CD4-positive, alpha-beta T cell treated with Interleukin-12 subunit alpha and Interleukin-12 subunit beta, for 1 hour (primary cell): Measurements from ENCODE around the gene TET2.
"Not testable (repeated sequence)": the region's sequence is repeated elsewhere in the genome, so short reads cannot be mapped to it uniquely, and the experiment has no call there.

ENCODE experiments used
- DNase-seq: peaks from one replicate; pipeline ENCODE4 v3.0.0-alpha.2; 2020

The TET2 gene

DNA sequence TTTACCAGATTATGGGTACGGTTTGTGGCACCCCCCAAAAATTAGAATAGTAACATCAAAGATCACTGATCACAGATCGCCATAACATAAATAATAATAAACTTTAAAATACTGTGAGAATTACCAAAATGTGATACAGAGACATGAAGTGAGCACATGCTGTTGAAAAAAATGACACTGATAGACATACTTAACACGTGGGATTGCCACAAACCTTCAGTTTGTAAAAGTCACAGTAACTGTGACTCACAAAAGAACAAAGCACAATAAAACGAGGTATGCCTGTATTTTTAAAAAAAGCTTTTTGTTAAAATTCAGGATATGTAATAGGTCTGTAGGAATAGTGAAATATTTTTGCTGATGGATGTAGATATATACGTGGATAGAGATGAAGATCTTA, 93.4 kb downstream of the TET2 start:
- DNase-seq, result no peak

DNA sequence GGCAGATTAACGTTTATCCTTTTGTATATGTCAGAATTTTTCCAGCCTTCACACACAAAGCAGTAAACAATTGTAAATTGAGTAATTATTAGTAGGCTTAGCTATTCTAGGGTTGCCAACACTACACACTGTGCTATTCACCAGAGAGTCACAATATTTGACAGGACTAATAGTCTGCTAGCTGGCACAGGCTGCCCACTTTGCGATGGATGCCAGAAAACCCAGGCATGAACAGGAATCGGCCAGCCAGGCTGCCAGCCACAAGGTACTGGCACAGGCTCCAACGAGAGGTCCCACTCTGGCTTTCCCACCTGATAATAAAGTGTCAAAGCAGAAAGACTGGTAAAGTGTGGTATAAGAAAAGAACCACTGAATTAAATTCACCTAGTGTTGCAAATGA, 94.8 kb downstream of the TET2 start:
- no peak for DNase-seq

DNA sequence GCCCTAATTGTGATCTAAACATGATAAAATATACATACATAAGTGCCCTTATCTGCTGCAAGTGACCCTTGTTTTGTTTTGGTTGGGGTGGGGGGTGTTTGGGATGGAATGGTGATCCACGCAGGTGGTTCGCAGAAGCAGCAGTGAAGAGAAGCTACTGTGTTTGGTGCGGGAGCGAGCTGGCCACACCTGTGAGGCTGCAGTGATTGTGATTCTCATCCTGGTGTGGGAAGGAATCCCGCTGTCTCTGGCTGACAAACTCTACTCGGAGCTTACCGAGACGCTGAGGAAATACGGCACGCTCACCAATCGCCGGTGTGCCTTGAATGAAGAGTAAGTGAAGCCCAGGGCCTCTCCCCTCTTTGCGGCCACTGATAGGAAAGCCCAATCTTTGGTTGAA, 96.8 kb downstream of the TET2 start:
- DNase-seq, result no peak

DNA sequence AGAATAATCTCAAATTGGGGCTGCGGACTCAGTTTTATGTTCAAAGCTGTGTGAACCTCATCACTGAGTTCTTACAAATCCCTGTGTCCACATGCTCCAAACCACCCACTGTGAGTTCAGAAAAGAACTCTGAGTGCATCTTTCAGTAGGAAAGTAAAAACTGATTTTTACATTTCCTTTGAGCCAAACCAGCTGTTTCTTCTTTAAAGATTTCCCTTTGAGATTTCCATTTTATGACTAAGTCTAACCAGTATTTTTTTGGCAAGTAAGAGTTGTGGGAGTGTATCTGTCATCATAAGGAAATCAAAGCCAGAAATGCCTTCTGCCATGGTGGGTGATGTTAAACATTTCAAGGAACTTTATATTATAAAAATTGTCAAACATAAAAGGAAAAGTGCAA, 100.0 kb downstream of the TET2 start:
- no peak for DNase-seq

GRCh38 chr4:105248613-105249012, 101.9 kb downstream of the TET2 start:
- DNase-seq, result no peak

DNA sequence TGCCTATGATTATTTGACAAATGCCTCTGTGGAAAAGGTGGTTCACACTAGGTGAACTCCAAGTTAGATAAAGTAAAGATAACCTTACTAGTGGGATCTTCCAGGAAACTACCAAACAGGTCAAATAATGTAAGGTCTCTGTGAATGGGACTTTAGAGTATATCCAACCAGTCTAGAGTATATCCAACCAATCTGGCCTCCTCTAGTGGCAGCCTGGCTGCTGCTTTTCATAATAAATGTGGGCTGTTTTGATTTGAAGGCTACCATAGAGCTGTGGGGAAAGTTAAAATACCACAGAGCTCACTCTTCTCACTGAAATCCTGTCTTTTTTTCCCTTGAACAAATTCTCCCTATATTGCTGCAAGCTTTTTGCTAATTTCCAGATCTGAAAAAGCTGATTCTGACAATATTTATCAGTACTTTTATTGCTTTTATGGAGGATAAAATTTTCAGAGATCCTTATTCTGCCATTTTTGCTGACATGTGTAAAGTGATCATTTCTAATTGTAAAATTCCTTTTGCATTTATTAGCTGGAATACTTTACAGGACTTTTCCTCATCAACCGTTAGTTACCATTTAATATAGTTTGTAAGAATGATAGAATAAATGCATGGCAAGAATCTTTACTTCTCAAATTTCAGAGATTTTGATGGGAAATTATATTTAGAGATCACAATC, 111.3 kb downstream of the TET2 start:
- DNase-seq, result no peak

GRCh38 chr4:105265689-105266088, 119.0 kb downstream of the TET2 start:
- DNase-seq, result no peak

GRCh38 chr4:105267280-105267679, 120.6 kb downstream of the TET2 start:
- DNase-seq, result no peak

DNA sequence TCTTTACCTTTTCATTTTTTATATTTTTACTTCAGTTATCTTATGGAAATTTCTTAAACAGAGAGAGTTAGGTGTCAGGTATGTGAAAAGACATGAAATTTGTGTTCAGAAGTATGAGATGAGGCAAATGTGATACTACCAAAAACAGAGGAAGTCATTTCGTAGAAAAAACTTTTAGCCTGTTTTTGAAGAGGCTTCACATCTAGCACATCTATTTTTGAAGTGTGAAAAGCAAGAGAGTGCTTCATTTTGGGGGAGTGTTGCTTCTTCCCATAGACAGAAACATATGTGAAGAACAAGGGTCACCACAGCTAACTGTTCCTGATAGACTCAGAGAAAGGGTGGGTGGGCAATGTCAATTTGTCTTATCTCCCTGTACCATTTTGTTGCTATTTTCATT, 125.3 kb downstream of the TET2 start:
- no peak for DNase-seq

DNA sequence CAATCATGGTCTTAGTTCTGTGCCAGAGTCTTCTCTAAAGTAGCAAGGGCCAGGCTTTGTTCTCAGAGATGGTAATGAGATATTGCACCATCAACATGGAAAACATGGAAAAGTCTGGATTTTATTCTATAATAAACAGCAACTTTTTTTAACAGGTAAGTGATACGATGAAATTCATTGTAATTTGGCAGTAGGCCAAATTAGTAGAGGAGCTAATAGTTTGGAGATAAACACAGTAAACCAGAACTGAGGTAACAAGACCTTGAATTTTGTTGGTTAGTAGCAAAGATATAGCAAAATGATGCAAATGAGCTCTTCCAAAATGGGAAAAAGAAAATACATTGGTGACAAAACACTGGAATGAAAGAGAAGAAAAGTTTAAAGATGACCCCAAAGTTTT, 126.6 kb downstream of the TET2 start:
- DNase-seq, result no peak

- no peak for DNase-seq
Observed at GRCh38 chr4:105274090-105274489, 127.4 kb downstream of the TET2 start.

- DNase-seq, result no peak
Observed at GRCh38 chr4:105274504-105274903, 127.8 kb downstream of the TET2 start.

GRCh38 chr4:105276361-105277104, 129.9 kb downstream of the TET2 start:
- DNase-seq, result no peak

GRCh38 chr4:105277702-105278101, 131.0 kb downstream of the TET2 start:
- DNase-seq, result no peak

DNA sequence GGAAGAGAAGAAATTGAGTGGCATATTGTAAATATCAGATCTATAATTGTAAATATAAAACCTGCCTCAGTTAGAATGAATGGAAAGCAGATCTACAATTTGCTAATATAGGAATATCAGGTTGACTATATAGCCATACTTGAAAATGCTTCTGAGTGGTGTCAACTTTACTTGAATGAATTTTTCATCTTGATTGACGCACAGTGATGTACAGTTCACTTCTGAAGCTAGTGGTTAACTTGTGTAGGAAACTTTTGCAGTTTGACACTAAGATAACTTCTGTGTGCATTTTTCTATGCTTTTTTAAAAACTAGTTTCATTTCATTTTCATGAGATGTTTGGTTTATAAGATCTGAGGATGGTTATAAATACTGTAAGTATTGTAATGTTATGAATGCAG, 132.6 kb downstream of the TET2 start:
- no peak for DNase-seq

GRCh38 chr4:105280338-105281123, 133.9 kb downstream of the TET2 start:
- DNase-seq, result no peak

- DNase-seq, result no peak
Observed at GRCh38 chr4:105281124-105281415, 134.4 kb downstream of the TET2 start.

DNA sequence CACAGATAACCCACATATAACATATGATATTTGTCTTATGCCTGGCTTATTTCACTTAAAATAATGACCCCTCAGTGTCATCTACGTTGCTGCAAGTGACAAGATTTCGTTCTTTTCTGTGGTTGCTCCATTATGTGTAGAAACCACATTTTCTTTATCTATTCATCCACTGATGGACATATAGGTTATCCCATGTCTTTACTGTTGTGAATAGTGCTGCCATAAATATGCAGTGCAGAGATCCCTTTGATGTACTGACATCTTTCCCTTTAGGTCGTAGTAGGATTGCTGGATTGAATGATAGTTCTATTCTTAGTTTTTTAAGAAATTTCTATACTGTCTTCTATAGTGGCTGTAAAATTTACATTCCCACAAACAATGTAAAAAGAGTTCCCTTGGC, 135.8 kb downstream of the TET2 start:
- DNase-seq, result no peak

DNA sequence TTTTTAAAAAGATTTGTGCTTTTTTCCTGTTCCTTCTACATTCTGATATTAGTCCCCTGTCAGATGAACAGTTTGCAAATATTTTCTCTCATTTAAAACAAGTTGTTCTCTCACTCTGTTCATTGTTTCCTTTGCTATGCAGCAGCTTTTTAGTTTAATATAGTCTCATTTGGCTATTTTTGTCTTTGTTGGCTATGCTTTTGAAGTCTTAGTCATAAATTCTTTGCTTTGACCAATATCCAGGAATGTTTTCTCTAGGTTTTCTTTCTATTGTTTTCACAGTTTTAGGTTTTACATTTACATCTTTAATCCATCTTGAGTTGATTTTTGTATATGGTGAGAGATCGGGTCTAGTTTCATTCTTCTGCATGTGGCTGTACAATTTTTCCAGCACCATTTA, 136.8 kb downstream of the TET2 start:
- no peak for DNase-seq

DNA sequence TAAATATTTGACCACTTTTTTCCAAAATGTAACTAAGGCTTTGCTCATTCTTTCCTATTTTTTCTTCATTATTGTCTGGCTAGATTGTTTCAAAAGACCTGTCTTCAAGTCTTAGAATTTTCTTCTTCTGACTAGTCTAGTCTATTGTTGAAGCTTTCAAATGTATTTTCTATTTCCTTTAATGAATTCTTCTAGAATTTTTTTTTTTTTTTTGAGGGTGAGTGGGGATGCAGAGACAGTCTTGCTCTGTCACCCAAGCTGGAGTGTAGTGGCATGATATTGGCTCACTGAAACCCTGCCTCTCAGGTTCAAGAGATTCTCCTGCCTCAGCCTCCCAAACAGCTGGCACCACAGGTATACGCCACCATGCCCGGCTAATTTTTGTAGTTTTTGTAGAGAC, 141.4 kb downstream of the TET2 start:
- no peak for DNase-seq

DNA sequence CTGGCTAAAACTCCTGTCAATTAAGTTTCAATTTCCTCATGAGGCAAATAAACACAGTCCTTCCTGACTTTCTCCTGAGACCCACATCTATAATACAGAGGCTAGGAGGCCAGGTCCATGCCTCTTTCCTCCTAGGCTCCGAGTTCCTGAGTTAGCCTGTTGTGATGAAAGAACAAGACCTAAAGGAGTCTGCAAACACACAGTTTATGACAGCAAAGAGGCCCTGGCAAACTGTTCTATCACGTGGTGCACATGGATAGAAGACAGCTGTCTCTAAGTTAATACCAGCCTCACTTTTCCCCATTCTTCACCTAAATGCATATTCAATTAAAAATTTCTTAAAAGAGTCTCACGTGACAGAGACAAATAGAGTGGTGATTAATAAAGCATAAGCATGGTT, 145.2 kb downstream of the TET2 start:
- DNase-seq, result no peak

GRCh38 chr4:105293360-105293759, 146.7 kb downstream of the TET2 start:
- DNase-seq, result no peak

DNA sequence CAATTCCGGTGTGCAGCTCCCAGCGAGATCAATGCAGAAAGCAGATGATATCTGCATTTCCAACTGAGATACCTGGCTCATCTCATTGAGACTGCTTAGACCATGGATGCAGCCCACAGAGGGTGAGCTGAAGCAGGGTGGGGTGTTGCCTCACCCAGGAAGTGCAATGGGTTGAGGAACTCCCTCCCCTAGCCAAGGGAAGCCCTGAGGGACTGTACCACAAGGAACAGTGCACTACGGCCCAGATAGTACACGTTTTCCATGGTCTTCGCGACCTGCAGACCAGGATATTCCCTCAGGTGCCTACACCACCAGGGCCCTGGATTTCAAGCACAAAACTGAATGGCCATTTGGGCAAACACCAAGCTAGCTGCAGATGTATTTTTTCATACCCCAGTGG, 150.0 kb downstream of the TET2 start:
- no peak for DNase-seq

- not testable (repeated sequence) for DNase-seq
Observed at GRCh38 chr4:105299027-105299426, 152.4 kb downstream of the TET2 start.
